Activated CD8-positive, alpha-beta T cell treated with anti-CD3 and anti-CD28 coated beads for 36 hours (primary cell): ENCODE measurements around the gene NEAT1. TPM values are rescaled to one million over a fixed set of nuclear protein-coding genes. Genes with fewer than 3 reads are reported as not detected.
A peak's percentile ranks its signal among the peaks of the same experiment; 100 is the strongest.

Source experiments
- ATAC-seq: fragments of 200-7000 bp; cut with Tn5 transposase; one replicate; pipeline ENCODE4 v1.10.0; 2021; ENCODE audit warnings: mild to moderate bottlenecking, moderate library complexity
- CTCF ChIA-PET: fragments of 350-600 bp; sonication (Branson Sonifier 250); formaldehyde crosslinking; loops from one replicate; lab custom pipeline; 2021; ENCODE audit warnings: antibody characterized with exemption; lab: Charles Lee
- POLR2A ChIA-PET: fragments of 350-600 bp; sonication (Branson Sonifier 250); formaldehyde crosslinking; loops from one replicate; lab custom pipeline; 2021; ENCODE audit warnings: antibody characterized with exemption; lab: Charles Lee
- DNase-seq: peaks from one replicate; pipeline ENCODE4 v3.0.0-alpha.2; 2020
- H3K27ac Mint-ChIP-seq: one replicate; pipeline ENCODE4 v1.8.0; 2021; ENCODE audit warnings: mild to moderate bottlenecking, mixed read lengths
- H3K27me3 Mint-ChIP-seq: one replicate; pipeline ENCODE4 v1.8.0; 2021; ENCODE audit warnings: mixed read lengths
- H3K36me3 Mint-ChIP-seq: one replicate; pipeline ENCODE4 v1.8.0; 2021; ENCODE audit warnings: low read depth, mixed read lengths
- H3K4me1 Mint-ChIP-seq: one replicate; pipeline ENCODE4 v1.8.0; 2021; ENCODE audit warnings: low read depth, mixed read lengths
- H3K4me3 Mint-ChIP-seq: one replicate; pipeline ENCODE4 v1.8.0; 2021; ENCODE audit warnings: mild to moderate bottlenecking, moderate library complexity, mixed read lengths
- H3K9me3 Mint-ChIP-seq: one replicate; pipeline ENCODE4 v1.8.0; 2021; ENCODE audit warnings: mixed read lengths
- CTCF ChIP-seq: fragments of 200-600 bp; IDR thresholded peaks from one replicate; pipeline ENCODE4 v1.8.0; 2022; ENCODE audit warnings: antibody characterized with exemption, mild to moderate bottlenecking
- intact Hi-C: fragments of 100-400 bp; cut with micrococcal nuclease; formaldehyde crosslinking; loops from one replicate; pipeline ENCODE4 v1.10.0; 2022
- total RNA-seq, 2 experiments: library from RNA; stranded (reverse); gene quantifications; one replicate each; pipeline ENCODE4 v1.2.3, GENCODE V29; 2021

NEAT1 gene
- total RNA-seq, 2 experiments from 2014 or later, result 313 to 358 TPM

- TF ChIP-seq CTCF, result no peak
- POLR2A ChIA-PET, result interaction anchor here (1.0 to 6.8 kb wide), 11 partner anchors 17 to 85 kb away, joined by 3 to 59 read pairs (median 5); partner anchors contain the start of genes MALAT1 and NEAT1
- no peak for DNase-seq
- peaks cover 24% of the 10 kb centered on the region for H3K36me3 Mint-ChIP-seq
- intact Hi-C loops, result no loop called here
- H3K27ac Mint-ChIP-seq, result peak overlapping the region; percentile 53
- CTCF ChIA-PET, result no interaction called here
- no peak overlapping the region for H3K4me3 Mint-ChIP-seq
- no peaks in the 10 kb centered on the region for H3K27me3 Mint-ChIP-seq
- no peak for ATAC-seq
- H3K4me1 Mint-ChIP-seq, result peaks cover 36% of the 10 kb centered on the region
- H3K9me3 Mint-ChIP-seq, result peaks cover 2% of the 10 kb centered on the region
Observed at GRCh38 chr11:65445101-65445603, 22.6 kb downstream of the NEAT1 start.

- TF ChIP-seq CTCF, result no peak
- ATAC-seq (peak; percentile 3), DNase-seq (no peak)
- intact Hi-C loops, result no loop called here
- H3K4me1 Mint-ChIP-seq, result peaks cover 31% of the 10 kb centered on the region
- peaks cover 20% of the 10 kb centered on the region for H3K36me3 Mint-ChIP-seq
- H3K27ac Mint-ChIP-seq, result peak overlapping the region; percentile 70
- POLR2A ChIA-PET, result interaction anchor here (0.6 to 6.8 kb wide), 15 partner anchors 9 to 245 kb away, joined by 3 to 59 read pairs (median 4); partner anchors contain the start of genes MALAT1 and NEAT1
- CTCF ChIA-PET, result interaction anchor here (0.7 to 1.8 kb wide), 3 partner anchors 9 to 23 kb away, joined by 3 to 4 read pairs (median 3); no protein-coding TSS in a partner anchor
- peaks cover 2% of the 10 kb centered on the region for H3K9me3 Mint-ChIP-seq
- no peak overlapping the region for H3K4me3 Mint-ChIP-seq
- no peaks in the 10 kb centered on the region for H3K27me3 Mint-ChIP-seq
Observed at GRCh38 chr11:65445604-65446445, 23.2 kb downstream of the NEAT1 start.

- Mint-ChIP-seq H3K27ac (peak overlapping the region; percentile 70), H3K4me1 (peaks cover 26% of the 10 kb centered on the region), H3K4me3 (no peak overlapping the region), H3K36me3 (peaks cover 16% of the 10 kb centered on the region), H3K9me3 (peaks cover 2% of the 10 kb centered on the region), H3K27me3 (no peaks in the 10 kb centered on the region)
- DNase-seq, result peak; percentile 24
- intact Hi-C loops, result no loop called here
- CTCF ChIA-PET, result interaction anchor here (0.7 to 1.8 kb wide), 6 partner anchors 9 to 33 kb away, joined by 3 to 4 read pairs (median 3); no protein-coding TSS in a partner anchor
- TF ChIP-seq CTCF, result no peak
- POLR2A ChIA-PET, result interaction anchor here (0.6 to 6.8 kb wide), 13 partner anchors 10 to 244 kb away, joined by 3 to 59 read pairs (median 4); partner anchors contain the start of gene MALAT1
- ATAC-seq, result no peak
Observed at GRCh38 chr11:65446446-65447277, 24.1 kb downstream of the NEAT1 start.

- Mint-ChIP-seq H3K4me1 (peaks cover 15% of the 10 kb centered on the region), H3K27ac (no peak overlapping the region), H3K4me3 (no peak overlapping the region), H3K9me3 (peaks cover 2% of the 10 kb centered on the region), H3K36me3 (peaks cover 10% of the 10 kb centered on the region), H3K27me3 (no peaks in the 10 kb centered on the region)
- ATAC-seq, result no peak
- DNase-seq, result no peak
- ChIA-PET POLR2A (interaction anchor here (0.8 to 6.8 kb wide), 5 partner anchors 11 to 51 kb away, joined by 4 to 59 read pairs (median 6); partner anchors contain the start of gene MALAT1), CTCF (interaction anchor here (1.2 to 1.8 kb wide), 2 partner anchors 11 to 32 kb away, joined by 3 to 4 read pairs; no protein-coding TSS in a partner anchor)
- intact Hi-C loops, result no loop called here
- TF ChIP-seq CTCF, result no peak
Observed at GRCh38 chr11:65448074-65448417, 25.4 kb downstream of the NEAT1 start.
